CD4-positive, alpha-beta T cell treated with Interleukin-4 for 1 hour (primary cell): ENCODE results near the gene RALGPS2.
"Not testable (repeated sequence)": the region's sequence is repeated elsewhere in the genome, so short reads cannot be mapped to it uniquely, and the experiment has no call there.

Experiments
- DNase-seq, 2 donors: peaks; one replicate each; pipeline ENCODE4 v3.0.0-alpha.2; 2020 to 2022

The RALGPS2 gene

DNA sequence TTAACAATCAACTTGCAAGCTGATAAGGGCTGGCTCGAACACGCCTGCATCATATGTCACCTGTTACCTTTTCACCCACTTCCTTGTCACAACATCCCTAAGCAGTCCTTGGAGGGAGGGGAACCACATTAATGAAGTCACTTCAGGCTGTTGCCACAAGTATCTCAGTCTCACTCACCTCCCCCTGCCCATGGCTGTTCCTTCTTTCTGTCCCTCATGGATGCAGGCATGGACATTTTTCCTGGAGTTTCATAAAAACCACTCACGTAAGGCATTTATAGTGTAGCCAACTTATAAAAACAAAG lies 222.6 kb downstream of the RALGPS2 start:
- DNase-seq, result no peak

DNA sequence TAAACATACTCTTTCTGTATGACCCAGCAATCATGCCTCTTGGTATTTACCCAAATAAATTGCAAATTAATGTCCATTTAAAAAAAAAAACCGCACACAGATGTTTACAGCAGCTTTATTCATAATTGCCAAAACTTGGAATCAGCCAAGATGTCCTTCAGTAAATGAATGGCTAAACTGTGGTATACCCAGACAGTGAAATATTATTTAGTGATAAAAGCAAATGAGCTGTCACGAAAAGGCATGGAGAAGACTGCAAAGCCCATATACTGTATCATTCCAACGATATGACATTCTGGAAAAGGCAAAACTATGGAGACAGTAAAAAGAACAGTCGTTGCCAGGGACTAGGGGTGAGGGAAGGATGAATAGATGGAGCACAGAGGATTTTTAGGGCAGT lies 223.6 kb downstream of the RALGPS2 start:
- no peak for DNase-seq

DNA sequence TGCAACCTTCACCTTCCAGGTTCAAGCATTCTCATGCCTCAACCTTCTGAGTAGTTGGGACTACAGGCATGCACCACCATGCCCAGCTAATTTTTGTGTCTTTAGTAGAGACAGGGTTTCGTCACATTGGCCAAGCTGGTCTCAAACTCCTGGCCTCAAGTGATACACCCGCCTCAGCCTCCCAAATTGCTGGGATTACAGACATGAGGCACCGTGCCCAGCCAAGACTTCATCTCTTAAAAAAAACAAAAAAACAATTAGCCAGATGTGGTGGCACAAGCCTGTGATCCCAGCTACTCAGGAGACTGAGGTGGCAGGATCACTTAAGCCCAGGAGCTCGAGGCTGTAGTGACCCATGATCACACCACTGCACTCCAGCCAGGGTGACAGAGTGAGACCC lies 224.8 kb downstream of the RALGPS2 start:
- DNase-seq, result not testable (repeated sequence)

DNA sequence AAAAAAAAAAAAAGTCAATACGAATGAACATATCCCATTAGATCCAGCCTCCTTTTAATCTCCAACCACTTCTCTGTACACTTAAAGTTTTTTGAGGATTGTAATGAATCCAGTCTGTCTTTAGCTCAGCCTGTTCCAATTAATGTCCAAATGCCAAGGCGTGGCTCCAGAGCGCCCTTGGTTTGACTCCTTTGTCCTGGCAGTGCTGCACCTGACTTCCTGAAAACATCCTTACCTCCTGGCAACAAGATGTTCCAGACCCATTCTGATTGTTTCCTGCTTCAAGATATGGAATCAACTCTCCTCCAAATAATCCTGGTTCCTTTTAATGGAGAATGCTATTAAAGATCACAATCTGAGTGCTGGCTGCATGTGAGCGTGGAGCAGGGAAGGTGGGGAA lies 226.6 kb downstream of the RALGPS2 start:
- DNase-seq, result no peak

DNA sequence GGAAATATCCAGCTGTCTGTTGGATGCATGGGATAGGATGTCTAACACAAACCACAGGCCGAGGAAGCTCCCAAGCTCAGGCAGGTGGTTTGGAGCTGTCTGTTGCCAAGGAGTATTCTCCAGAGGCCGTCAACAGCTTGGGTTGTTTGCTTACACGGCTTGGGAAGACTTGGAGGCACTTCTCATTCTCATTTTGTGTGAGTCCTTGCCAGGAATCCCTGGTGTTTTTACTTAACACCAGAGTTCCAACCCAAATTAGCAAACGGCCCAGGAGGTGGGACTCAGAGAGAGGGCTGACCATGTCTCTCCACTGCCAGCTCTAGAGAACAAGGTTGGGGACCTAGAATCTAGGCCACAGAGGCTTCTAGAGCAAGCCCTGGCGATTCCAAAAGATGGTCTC lies 228.0 kb downstream of the RALGPS2 start:
- no peak for DNase-seq

DNA sequence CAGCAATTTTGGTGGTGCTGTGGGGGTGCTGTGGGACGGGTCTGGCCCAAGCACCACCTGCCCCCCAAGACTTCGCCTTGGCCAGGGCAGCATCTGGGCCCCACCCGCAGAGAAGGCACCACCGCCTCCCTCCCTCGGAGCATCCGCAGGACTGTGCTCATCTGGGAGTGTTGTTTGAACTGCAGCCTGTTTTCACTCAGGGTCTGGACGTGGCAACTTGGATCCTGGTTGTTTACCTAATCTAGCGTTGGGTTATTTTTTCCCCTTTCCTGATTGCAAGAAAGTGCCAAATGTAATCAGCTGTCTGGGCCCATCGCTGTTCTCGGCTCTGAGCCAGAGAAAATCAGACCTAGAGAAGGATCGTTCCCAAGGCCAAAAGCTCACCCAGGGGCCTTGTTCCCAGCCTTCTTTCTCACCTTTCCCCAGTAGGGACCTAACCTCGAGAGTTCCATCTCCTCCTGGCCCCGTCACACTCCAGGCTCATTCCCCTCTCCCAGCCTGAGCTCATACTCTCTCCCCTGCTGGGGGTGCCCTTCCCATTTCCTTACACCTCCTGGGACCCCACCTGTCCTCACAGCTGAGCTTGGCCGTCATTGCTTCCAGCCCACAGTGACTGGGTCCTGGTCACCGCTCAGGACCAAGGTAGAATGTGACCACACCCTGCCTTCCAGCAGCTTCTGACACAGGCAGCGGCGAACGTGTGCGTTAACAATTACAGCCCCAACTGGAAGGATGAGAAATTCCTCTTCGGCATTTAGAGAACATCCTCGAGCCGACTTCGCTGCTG lies 228.7 kb downstream of the RALGPS2 start:
- DNase-seq, result no peak

DNA sequence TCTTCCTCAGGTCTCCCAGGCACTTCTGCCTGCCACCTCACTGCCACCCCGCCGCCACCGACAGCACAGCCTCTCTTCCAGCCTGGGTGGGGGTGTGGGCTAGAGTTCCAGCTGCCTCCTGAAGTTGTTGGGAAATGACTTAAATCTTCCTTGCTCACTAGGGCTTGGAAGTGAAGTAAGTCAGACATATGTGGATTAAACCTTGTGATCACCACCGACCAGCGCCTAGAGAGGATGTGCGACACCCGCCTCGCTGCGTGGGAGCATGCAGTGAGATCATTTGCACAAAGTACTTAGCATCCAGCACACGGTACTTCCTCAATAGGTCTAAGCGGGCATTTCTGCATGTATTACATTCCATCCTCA lies 229.3 kb downstream of the RALGPS2 start:
- DNase-seq, result no peak

DNA sequence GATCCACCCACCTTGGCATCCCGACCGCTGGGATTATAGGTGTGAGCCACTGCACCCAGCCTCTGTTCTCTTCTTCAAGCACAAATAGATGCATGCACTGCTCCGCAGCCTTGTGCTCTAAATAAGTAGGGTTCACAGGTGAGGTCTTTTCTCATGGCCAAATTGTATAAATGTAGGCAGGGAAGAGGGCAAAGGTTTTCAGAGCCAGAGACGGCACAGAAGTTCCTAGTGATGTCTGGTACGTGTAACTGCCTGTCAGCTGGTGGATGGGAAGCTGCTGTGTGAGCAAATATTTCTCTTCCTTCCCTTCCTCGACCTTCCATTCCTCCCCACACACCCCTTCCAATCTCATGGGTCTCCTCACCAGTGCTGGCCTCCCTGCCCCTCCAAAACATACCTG lies 229.9 kb downstream of the RALGPS2 start:
- DNase-seq, result no peak

DNA sequence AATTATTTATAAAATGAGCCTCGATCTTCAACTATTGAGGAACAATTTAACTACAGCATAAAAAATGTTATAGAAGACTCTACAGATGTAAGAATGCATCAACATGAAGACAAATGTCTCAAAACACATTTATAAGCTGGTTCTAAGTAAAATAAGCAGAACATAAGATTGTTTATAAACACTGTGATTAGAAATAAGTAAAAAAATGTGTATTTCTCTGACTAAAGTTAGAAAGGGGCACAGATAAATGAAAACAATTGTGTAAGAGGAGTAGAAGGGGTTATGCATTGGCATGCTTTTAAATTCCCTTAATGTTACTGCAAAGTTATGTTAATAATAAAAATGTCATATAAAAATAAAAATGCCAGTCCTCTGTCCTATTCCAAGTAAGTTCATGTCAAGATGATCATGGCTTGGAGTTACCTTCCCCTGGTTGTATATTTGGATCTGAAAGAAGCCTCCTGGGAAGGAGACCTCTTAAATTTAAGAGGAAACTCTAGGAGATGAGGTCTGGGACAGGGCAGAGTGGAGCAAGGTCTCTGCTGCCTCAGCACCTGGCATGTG lies 230.4 kb downstream of the RALGPS2 start:
- DNase-seq, result no peak

DNA sequence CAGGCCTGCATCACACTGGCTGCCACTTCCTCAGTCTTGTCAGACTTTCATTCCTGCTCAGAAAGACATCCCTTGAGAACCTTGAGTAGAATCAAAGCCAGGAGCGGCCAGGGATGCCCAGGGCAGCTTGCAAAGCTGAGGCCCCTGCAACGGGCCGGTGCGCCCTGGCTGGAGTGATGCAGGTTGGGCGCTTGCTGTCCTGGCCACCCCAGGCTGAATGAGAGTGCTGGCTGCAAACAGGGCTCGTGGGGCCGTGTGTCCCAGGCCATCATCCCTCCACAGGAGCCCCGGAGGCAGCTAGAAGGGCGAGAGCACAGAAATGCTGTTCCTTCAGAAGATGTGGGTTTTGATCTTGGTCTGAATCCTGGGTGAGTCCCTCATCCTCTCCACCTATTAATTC lies 233.4 kb downstream of the RALGPS2 start:
- DNase-seq, result no peak

DNA sequence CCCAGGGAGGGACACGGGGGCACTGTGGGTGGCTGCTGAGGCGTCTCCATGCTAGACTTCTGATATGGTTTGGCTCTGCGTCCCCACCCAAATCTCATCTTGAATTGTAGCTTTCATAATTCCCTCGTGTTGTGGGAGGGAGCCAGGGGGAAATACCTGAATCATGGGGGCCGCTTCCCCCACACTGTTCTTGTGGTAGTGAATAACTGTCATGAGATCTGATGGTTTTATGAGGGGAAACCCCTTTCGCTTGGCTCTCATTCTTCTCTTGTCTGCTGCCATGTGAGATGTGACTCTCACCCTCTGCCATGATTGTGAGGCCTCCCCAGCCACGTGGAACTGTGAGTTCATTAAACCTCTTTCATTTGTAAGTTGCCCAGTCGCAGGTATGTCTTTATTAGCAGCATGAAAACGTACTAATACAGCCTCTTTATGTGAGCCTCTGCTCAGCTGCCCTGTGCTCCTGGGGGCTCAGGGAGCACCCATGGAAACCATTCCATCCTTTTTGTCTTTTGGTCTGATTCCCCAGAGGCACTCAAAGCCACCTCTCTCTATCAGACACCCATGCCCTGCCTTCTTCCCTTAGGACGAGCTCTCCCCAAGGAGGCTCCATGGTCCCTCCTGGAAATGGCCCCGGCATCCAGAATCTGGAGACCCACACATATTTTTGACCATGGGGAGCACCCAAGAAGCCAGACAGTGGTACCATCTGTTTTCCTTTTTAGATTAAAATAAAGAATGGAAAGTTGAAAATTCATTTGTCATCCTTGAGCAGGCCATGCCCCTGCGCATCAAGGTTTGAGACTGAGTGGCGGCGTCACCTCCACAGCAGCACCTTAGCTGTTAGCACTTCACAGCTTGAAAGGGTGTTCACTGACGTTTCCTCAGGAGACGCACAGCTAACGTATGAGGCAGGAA lies 234.8 kb downstream of the RALGPS2 start:
- no peak for DNase-seq

DNA sequence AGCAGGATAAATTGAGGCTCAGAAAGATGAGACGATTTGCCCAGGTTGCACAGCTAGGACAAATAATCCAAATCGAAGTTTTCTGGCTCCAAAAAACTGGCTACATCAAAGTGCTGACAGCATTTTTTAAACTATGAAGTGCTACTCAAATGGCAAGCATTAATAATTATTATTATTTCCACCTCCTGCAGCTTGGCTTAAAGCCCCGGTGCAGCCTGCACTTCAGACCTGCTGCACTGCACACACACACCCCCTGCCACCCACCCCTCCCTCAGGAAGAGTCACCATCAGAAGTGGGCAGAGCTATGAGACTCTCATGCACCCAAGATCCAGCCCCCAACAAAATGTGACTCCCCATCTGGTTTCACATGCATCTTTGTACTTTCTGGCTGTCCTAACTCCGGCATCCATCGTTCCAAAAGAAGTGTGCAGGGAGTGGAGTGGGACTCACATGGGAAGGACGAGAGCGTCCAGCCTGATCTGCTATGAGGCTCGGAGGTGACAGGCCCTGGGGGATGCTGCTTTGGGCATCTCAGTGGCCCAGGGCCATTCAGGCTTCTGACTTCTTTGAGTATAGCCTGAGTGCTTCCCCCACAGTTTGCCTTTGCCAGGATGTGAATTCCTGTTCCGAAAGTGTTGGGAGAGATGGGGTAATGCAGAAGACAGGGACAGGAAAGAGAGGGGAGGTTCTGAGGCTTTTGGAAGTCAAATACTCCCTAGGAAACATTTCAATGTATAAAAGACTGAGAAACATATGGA lies 235.6 kb downstream of the RALGPS2 start:
- no peak for DNase-seq

DNA sequence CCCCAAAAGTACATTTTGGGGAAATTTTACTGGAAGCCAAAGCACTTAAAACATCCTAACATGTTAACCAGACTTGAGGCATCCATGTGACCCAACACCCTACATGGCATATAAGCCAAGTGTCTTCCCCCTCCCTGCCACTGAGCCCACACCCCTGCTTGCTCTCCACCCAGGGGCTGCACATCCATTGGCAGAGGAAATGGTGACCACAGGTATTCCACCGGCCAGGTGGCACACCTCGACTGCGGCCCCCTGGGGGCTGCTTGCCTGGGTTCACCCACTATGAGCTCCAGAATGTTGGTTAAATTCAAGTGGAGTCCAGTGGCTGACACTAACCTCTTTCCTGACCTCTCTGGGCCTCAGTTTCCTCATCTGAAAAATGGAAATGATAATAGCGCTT lies 236.3 kb downstream of the RALGPS2 start:
- DNase-seq, result no peak

DNA sequence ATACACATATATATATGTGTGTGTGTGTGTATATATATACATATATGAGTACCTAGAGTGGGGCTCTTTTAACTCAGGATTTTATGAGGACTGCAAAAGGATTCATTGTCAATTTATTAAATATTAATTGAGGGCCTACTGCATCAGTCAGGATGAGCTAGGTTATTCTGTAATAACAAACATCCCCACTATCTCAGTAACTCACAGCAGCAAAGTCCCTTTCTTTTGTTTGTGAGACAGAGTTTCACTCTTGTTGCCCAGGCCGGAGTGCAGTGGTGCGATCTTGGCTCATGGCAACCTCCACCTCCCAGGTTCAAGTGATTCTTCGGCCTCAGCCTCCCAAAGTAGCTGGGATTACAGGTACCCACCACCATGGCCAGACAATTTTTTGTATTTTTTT lies 236.8 kb downstream of the RALGPS2 start:
- no peak for DNase-seq

DNA sequence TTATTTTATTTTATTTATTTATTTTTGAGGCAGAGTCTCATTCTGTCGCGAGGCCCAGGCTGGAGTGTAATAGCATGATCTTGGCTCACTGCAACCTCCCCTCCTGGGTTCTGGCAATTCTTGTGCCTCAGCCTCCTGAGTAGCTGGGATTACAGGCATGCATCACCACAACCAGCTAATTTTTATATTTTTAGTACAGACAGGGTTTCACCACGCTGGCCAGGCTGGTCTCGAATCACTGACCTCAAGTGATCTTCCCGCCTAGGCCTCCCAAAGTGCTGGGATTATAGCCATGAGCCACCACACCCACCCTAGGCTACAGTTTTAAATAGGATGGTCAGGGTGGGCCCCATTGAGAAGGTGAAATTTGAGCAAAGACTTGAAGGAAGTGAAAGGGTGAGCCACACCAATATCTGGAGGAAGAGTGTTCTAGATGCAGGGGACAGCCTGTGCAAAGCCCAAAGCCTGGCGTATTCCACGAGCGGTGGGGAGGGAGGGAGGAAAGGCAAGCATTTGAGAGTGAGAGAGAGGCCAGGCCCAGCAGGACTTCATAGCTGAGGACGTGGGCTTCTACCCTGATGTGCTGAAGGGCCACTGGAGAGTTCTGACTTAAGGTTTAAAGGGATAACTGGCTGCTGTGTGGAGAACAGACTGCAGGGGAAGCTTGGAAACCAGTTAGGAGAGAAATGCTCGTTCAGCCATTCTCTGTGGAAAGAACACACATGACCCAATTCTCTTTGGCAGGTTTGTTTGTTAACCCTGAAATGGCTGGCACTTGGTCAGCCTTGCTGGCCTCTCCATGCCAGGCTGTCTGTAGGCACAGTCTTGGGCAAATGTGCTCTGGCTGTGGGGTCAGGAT lies 238.0 kb downstream of the RALGPS2 start:
- DNase-seq, result no peak

DNA sequence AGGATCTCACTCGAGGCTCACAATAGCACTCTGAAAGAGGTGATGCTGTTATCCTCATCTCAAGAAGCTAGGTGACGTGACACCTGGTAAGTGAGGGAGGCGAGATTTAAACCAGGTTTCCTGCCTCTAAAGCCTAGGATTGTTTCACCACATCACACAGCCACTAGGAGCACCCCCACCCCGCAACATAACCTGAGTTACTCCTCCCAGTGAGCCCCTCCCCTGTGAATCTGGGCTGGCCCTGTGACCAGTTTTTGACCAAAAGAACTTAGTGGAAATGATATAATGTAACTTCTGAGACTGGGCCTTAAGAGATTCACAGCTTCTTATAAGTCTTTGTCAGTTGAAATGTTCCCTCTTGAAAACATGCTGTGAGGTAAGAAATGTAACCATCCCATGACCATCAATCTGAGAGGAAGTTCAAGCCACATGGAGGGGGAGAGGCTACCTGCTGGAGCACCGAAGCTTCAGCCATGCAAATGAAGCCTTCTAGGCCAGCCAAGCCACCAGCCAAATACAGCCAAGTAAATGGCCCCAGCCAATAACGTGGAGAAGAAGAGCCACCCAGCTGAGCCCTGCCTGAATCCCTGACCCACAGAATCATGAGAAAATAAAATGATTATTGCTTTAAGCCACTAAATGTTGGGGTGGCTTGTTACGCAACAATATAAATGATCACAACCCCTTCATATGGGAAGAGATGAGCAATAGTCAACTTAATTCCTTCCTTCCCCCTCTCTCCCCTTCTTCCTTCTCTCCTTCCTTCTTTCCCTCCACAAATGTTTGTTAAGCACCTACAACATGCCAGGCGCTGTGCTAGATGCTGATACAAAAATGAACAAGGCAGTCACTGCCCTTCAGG lies 239.7 kb downstream of the RALGPS2 start:
- DNase-seq, result no peak

DNA sequence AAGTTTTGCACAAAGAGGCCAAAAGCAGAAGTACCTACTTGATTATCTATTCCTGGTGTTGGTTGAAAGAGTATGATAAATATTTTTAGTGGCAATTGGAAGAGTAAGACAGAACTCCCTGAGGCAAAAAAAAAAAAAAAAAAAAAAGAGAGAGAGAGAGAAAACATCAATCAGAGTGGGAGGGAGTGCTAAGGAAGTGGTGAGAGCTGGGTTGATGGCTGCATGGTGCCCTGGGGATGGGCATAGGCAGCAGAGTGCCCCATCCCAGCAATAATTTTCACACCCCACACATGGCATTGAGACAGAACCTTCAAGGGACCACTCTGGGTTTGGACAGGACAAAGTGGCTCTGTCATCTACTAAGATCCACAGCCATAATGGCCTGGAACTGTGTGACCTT lies 241.3 kb downstream of the RALGPS2 start:
- DNase-seq, result no peak

DNA sequence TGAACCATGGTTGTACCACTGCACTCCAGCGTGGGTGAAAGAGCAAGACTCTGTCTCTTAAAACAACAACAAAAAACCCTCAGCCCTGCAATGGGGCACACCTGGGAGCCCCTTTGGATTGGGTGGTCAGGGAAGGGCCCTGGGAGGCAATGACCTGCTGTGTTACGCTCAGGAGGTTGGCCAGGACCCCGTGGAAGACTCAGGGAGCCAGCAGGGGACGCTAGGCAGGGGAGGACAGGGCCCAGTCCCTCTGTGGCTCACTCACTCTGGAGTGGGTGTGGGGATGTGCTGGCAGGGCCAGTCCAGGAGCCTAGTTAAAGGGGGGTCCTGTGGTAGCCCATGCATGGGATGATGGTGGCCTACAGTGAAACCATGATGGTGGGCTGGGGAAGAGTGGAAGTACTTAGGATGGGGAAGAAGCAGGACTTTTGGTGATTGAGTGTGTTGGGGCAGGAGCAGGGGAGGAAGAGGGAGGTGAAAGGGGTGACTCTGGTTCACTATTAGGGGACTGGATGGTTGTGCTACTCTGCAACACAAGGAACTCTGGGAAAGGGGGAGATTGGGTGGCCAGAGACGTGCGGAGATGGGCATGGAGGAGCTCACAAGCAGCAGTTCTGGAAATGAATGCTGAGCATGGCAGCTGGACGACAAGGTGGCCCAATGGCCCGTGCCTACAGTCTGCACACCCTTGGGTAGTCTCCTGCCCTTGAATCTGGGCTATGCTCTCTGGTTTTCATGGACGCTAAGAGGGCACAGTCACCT lies 244.4 kb downstream of the RALGPS2 start:
- no peak for DNase-seq

DNA sequence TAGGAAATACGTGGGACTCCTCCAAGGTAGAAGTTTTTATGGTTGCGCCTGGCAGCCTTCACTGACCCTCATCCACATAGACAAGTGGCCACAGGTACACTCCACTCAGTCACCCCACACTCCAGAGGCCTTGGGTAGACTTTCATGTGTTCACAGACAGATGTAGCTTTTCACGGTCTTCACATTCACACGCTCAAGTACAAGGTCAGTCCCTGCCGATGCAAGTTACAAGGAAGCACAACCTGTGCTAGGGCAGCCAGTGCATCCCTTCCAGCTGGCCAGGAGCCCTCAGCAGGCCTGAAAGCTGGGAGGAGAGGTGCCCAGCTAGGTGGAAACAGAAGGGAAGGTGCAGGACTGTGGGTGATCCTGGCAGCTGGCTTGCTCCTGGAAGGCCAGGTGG lies 245.1 kb downstream of the RALGPS2 start:
- no peak for DNase-seq
